Nephron (organoid): ENCODE data around the gene NDN.

Experiments
- H3K27ac Mint-ChIP-seq, 3 experiments: 2 replicates each; pipeline ENCODE4 v1.8.0; 2020; ENCODE audit warnings: mixed read lengths in 3 of 3, mild to moderate bottlenecking in 2 of 3, moderate library complexity in 1 of 3
- H3K27me3 Mint-ChIP-seq: 2 replicates; pipeline ENCODE4 v1.8.0; 2021; ENCODE audit warnings: low read depth, mild to moderate bottlenecking, moderate library complexity, mixed read lengths
- H3K36me3 Mint-ChIP-seq: 2 replicates; pipeline ENCODE4 v1.8.0; 2020; ENCODE audit warnings: low read depth, mixed read lengths
- H3K4me1 Mint-ChIP-seq: 2 replicates; pipeline ENCODE4 v1.8.0; 2020; ENCODE audit warnings: mixed read lengths
- H3K4me3 Mint-ChIP-seq, 3 experiments: 2 replicates each; pipeline ENCODE4 v1.8.0; 2020; ENCODE audit warnings: mild to moderate bottlenecking in 3 of 3, mixed read lengths in 3 of 3, moderate library complexity in 2 of 3
- H3K9me3 Mint-ChIP-seq: 2 replicates; pipeline ENCODE4 v1.8.0; 2020; ENCODE audit warnings: mixed read lengths
- TF ChIP-seq, protein P1 (sequence below), 3 experiments: fragments of 200-600 bp; sonication (generic); IDR thresholded peaks; one replicate each; pipeline ENCODE4 v1.5.0; 2021; ENCODE audit warnings: antibody characterized with exemption in 3 of 3; ENCODE audit not compliant: unreplicated experiment in 3 of 3

NDN gene

DNA sequence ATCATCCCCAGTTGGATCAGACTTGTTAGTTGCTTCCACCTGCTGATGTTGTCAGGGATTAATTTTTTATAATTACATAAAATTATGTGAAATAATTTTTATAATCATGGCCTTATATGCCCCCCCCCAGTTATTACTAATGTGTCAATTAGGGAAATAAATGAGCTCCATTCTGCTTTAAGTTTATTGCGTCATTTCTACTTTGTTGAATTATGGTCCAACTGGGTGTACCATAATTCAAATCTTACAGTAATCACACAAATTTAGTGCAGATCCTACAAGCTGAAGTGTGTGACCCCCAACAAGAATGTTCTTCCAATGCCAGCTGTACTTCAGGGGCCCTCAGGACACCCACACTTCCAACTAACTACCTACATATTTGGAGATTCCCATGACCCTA lies 7.5 kb upstream of the NDN start:
- TF ChIP-seq, protein P1, sequence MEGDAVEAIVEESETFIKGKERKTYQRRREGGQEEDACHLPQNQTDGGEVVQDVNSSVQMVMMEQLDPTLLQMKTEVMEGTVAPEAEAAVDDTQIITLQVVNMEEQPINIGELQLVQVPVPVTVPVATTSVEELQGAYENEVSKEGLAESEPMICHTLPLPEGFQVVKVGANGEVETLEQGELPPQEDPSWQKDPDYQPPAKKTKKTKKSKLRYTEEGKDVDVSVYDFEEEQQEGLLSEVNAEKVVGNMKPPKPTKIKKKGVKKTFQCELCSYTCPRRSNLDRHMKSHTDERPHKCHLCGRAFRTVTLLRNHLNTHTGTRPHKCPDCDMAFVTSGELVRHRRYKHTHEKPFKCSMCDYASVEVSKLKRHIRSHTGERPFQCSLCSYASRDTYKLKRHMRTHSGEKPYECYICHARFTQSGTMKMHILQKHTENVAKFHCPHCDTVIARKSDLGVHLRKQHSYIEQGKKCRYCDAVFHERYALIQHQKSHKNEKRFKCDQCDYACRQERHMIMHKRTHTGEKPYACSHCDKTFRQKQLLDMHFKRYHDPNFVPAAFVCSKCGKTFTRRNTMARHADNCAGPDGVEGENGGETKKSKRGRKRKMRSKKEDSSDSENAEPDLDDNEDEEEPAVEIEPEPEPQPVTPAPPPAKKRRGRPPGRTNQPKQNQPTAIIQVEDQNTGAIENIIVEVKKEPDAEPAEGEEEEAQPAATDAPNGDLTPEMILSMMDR (IDR thresholded peaks at IDR 0.05; ENCODE audit: unreplicated experiment in 3 of 3) = no peak
- Mint-ChIP-seq H3K4me3 (no peak overlapping the region), H3K36me3 (no peaks in the 10 kb centered on the region), H3K27ac (no peak overlapping the region), H3K27me3 (no peaks in the 10 kb centered on the region), H3K4me1 (peaks cover 19% of the 10 kb centered on the region), H3K9me3 (peaks cover 29% of the 10 kb centered on the region)

- TF ChIP-seq, protein P1 (IDR thresholded peaks at IDR 0.05; ENCODE audit: unreplicated experiment in 3 of 3) = no peak
- Mint-ChIP-seq H3K4me1 (peaks cover 28% of the 10 kb centered on the region), H3K4me3 (peak overlapping the region; percentile 7 to 71 (median 71)), H3K27ac (peak overlapping the region; percentile 75 to 96 (median 87)), H3K27me3 (no peaks in the 10 kb centered on the region), H3K9me3 (peaks cover 33% of the 10 kb centered on the region), H3K36me3 (peaks cover 5% of the 10 kb centered on the region)
These were observed 3.3 kb upstream of the NDN start for GRCh38 chr15:23690450-23690852.

GRCh38 chr15:23690015-23690414 lies 2.9 kb upstream of the NDN start:
- H3K27ac Mint-ChIP-seq = peak overlapping the region; percentile 75 to 96 (median 87)
- H3K9me3 Mint-ChIP-seq = peaks cover 28% of the 10 kb centered on the region
- H3K27me3 Mint-ChIP-seq = no peaks in the 10 kb centered on the region
- peak overlapping the region; percentile 7 to 71 (median 71) for H3K4me3 Mint-ChIP-seq
- H3K36me3 Mint-ChIP-seq = peaks cover 5% of the 10 kb centered on the region
- TF ChIP-seq, protein P1 (IDR thresholded peaks at IDR 0.05; ENCODE audit: unreplicated experiment in 3 of 3) = no peak
- H3K4me1 Mint-ChIP-seq = peaks cover 28% of the 10 kb centered on the region

DNA sequence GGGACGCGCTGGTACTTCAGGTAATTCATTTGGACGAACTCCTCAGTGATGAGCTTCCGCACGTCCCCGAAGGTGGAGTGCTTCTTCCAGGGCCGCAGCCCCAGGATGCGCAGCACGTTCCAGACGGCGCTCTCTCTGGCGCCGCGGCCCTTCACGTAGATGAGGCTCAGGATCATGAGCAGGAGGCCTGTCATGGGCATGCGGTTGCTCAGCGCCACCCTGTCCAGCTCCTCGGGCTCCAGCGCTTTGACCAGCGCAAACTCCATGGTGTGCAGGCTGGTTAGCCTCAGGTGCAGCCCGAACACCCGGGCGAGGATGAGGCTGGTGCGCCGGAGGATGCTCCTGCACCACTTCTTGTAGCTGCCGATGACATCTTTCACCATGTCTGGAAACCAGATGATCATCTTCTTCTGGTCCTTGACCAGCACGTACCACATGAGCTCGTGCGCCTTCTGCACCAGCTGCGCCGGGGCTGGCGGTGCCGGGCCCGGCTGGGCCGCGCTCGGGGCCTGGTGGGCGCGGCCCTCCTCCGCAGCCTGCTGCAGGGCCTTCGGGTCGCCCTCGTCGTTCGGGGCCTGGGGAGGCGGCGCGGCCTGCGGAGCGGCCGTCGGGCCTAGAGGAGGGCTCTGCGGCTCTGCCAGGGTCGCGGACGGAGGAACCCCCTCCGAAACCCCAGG lies 501 bp downstream of the NDN start:
- H3K4me3 Mint-ChIP-seq = peak overlapping the region; percentile 80 to 87 (median 83)
- peaks cover 29% of the 10 kb centered on the region for H3K9me3 Mint-ChIP-seq
- TF ChIP-seq, protein P1 (IDR thresholded peaks at IDR 0.05; ENCODE audit: unreplicated experiment in 3 of 3) = no peak
- H3K36me3 Mint-ChIP-seq = peaks cover 5% of the 10 kb centered on the region
- peaks cover 28% of the 10 kb centered on the region for H3K4me1 Mint-ChIP-seq
- H3K27ac Mint-ChIP-seq = peak overlapping the region in 1 of 3 experiments; percentile 52
- no peaks in the 10 kb centered on the region for H3K27me3 Mint-ChIP-seq

DNA sequence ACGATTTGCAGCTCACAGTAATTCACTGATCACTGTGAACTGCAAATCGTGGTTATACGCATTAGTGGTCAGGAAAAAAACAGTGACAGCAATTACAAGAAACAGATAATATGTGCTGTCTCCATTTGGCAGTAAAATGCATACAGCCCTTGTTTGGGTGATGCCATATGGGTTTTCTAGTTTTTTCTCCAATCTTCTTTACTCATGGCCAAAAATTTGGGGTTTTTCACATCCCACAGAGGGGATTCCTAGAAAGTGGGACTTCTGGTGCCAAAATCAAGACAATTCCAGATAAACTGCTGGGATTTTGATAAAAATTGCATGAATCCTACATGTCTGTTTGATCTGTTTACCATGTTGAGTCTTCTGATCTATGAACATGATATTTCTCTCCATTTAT lies 15.6 kb downstream of the NDN start:
- Mint-ChIP-seq H3K9me3 (no peaks in the 10 kb centered on the region), H3K4me3 (no peak overlapping the region), H3K27me3 (no peaks in the 10 kb centered on the region), H3K27ac (no peak overlapping the region), H3K4me1 (no peaks in the 10 kb centered on the region), H3K36me3 (no peaks in the 10 kb centered on the region)
- TF ChIP-seq, protein P1 (IDR thresholded peaks at IDR 0.05; ENCODE audit: unreplicated experiment in 3 of 3) = no peak

DNA sequence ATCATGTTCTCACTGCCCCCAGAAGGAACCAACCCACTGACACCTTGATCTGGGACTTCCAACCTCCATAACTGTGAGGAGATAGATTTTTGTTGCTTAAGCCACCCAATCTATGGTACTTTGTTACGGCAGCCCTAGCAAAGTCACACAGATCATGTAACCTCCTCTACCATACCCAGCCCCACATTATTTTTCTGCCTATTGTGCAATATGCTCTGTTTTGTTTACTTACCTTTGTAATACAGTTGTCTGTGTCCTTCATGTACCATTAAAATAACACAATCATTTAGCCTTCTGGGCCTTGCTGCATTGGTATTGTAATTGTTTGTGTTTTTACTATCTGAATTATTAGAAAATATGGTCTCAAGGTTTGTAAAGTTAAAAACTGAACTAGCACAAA lies 16.1 kb downstream of the NDN start:
- H3K36me3 Mint-ChIP-seq = no peaks in the 10 kb centered on the region

More for the DNA sequence above, 16.1 kb downstream of the NDN start:
- Mint-ChIP-seq H3K27ac (no peak overlapping the region), H3K27me3 (no peaks in the 10 kb centered on the region), H3K9me3 (no peaks in the 10 kb centered on the region), H3K4me1 (no peaks in the 10 kb centered on the region), H3K4me3 (no peak overlapping the region)
- TF ChIP-seq, protein P1 (IDR thresholded peaks at IDR 0.05; ENCODE audit: unreplicated experiment in 3 of 3) = no peak
